NCI-H1930 (cell line): Measurements from ENCODE around the gene ZKSCAN4.

Source experiments
- DNase-seq, 2 experiments: peaks; one replicate each; lab custom pipeline; 2025; lab: John Stamatoyannopoulos, UW

The ZKSCAN4 gene

GRCh38 chr6:28252009-28252975 is at the start of gene ZKSCAN4:
Gene ZKSCAN4 (minus strand): TSS chr6:28252269. CDS start chr6:28251980, 289 bp downstream.
- DNase-seq, result peak; percentile 72 to 88

GRCh38 chr6:28296520-28297060 is 44.5 kb upstream of the ZKSCAN4 start:
- no peak for DNase-seq

DNA sequence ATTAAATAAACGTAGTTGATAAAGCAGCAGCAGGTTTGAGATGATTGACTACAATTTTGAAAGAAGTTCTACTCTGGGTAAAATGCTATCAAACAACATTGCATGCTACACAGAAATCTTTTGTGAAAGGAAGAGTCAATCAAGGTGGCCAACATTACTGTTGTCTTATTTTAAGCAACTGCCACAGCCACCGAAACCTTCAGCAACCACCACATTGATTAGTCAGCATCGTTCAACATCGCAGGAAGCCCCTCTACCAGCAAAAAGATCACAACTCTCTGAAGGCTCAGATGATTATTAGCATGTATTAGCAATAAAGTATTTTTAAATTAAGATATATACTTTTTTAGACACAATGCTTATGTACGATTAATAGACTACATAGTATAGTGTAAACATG is 43.3 kb upstream of the ZKSCAN4 start:
- no peak for DNase-seq

GRCh38 chr6:28291573-28291972 is 39.5 kb upstream of the ZKSCAN4 start:
- DNase-seq, result no peak

DNA sequence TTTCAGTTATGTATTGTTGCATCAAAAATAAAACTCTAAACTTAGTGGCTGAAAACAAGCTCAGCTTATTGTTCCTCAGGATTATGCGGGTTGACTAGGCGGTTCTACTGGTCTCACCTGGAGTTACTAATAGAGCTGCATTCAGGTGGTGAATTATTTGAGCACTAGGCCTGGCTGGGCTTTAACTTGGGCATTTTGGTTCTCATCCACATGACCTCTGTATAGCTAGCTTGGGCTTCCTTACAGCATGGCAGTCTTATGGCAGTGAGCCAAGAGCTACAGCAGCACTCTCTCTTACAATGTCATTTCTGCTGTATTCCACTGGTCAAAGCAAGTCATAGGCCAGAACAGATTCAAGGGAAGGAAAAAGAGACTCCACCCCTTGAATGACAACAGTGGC is 30.9 kb upstream of the ZKSCAN4 start:
- no peak for DNase-seq

- DNase-seq, result peak; percentile 76 to 84
Measured at GRCh38 chr6:28281288-28282064, 29.4 kb upstream of the ZKSCAN4 start, which contains the start of gene PGBD1. Gene PGBD1 (plus strand): TSS chr6:28281572. CDS start chr6:28283814, 2,242 bp downstream.

DNA sequence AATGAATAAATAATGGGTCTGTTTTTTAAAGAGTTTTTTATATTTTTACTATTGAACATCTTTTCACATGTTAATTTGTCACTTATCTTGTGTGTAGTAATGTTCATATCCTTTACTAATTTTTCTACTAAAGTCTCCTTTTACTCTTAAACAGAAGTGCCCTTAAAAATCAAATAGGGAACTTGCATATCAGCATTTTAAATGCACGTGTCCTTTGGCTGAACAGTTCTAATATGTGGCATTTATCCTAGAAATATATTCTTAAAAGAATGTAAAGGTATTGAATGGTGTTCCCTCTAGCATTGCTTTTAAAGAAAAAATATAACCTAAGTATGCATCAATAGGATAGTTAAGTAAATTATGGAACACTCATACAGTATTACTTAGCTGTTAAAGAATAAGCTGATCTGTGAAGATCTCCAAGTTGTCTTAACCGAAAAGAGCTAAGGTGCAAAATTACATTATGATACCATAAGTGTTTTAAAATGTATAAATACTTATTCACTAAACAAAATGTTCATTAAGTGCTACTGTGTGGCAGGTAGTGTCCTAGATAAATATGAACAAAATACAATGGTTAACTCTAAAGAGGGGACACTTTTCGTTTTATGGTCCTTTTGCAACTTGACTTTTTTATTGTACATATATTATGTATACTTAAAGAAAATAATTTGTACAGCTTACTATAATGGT is 28.7 kb upstream of the ZKSCAN4 start:
- DNase-seq, result no peak

DNA sequence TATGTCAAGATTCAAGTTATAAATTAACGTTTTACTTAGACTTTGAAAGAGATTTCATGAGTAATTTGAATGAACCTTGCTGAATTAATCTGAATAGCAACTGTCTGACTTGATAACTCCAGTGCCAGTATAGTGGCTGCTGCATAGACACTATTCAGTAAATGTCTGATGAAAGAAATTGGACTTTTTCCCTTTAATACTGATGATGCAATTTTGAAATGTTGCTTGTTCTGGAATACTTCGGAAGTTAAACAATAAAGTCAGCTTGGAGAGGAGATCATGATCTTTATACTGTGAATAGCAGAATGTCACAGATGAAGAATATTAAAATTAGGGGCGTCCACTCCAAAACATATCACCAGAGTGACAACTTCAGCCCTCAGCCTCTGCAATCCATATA is 25.7 kb upstream of the ZKSCAN4 start:
- DNase-seq, result no peak

GRCh38 chr6:28274888-28275287 is 22.8 kb upstream of the ZKSCAN4 start:
- no peak for DNase-seq

DNA sequence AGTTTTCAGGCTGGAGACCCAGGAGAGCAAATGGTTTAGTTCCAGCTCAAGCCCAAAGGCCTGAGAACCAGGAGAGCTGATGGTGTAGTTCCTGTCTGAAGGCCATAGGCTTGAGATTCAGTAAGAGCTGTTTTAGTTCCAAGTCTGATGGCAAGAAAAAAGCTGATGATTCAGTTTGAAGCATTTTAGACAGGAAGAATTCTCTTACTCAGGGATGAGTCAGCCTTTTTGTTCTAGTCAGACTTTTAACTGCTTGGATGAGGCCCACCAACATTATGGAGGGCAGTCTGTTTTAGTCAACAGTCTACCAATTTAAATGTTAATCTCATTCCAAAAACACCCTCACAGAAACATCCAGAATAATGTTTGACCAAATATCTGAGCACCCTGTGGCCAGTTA is 17.4 kb upstream of the ZKSCAN4 start:
- DNase-seq, result no peak

- DNase-seq, result no peak
Measured at GRCh38 chr6:28267695-28268059, 15.6 kb upstream of the ZKSCAN4 start.

DNA sequence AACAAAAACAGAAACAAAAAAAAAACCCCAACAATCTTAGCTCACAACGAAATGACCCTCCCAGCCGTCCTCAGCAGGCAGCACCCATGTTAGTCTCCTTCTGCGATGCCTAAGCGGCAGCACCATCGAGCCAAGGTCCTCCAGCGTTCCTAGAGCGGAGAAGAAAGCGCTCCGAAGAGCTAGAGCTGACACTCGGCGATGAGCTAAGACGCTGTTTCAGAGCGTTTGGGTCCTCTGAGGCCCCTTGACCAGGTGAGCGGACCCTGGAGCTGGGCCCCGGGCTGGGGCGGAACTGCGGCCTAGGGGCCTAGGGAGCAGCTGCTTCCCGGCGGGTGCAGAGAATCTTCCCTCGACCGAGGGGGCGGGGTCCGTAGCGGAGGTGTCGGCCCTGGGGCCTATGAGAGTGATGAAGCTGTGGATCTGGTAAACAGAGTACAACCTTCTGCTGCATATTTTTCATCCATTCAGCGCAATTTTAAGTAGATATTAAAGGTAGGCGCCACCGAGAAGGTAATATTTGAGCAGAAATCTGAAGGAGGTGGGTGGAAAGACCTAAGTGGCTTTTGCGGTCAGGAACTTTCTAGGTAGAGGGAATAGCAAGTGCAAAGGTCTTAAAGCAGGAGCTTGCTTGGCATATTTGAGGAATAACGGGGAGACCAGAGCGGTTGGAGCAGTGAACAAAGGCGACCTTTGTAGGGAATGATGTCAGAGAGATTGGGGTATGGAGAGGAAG is 15.1 kb upstream of the ZKSCAN4 start, which contains the start of gene ZSCAN26:
ZSCAN26 (plus strand) TSS at position 182 of the 733 bp plus-strand sequence. CDS start 4,777 bp downstream, outside the sequence.
- DNase-seq, result peak; percentile 71 to 91

DNA sequence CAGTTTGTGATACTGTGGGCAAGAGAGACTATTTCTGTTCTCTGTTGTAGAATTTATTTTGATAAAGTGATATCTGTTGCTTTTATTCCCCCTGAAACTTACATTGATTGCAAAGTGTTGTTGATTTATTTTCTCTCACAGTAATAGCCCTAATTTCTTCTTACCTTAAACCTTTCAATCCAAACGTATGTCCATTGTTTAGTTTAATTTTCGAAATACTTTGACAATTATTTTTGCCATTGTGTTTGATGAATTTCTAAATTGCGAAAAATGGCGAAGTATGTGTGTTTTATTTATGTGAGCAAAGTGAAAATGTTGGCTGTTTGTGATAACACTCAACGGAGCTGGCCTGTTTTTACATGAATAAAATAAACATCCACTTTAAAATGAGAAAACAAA is 14.5 kb upstream of the ZKSCAN4 start:
- no peak for DNase-seq

GRCh38 chr6:28264834-28265401 is 12.8 kb upstream of the ZKSCAN4 start:
- DNase-seq, result no peak

- DNase-seq, result no peak
Measured at GRCh38 chr6:28263922-28264321, 11.9 kb upstream of the ZKSCAN4 start.

DNA sequence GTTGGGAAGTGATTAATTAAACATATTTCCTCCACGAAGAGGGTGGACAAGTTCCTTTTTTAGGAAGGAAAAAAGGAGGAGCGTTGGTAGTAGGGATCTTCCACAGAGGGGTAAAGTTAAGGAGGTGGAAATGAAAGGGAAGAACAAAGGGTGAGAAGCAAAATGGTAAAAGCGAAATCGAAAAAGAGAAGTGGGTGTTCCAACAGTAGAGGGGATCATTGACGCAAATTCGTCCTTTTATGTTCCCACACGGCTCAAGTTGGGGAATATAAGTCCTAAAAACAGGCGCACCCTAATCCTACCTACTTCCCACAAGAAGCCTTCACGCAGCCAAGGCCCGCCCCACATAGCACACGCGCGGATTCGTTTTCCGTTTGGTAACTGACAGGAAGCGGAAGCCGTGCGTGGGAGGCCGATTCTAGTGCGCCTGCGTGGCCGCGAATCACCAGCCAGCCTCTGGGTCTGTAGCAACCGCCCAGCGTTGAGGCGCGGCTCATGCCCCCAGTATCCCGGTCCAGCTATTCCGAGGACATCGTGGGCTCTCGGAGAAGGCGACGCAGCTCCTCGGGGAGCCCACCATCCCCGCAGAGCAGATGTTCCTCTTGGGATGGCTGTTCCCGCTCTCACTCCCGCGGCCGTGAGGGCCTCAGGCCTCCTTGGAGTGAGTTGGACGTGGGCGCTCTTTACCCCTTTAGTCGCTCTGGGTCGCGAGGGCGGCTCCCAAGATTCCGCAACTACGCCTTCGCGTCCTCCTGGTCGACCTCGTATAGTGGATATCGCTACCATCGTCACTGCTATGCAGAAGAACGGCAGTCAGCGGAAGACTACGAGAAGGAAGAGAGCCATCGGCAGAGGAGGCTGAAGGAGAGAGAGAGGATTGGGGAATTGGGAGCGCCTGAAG is 7.1 kb upstream of the ZKSCAN4 start, which contains the start of gene NKAPL:
NKAPL (plus strand) TSS at position 421 of the 901 bp plus-strand sequence; CDS start at position 496, 75 bp downstream.
- DNase-seq, result no peak

DNA sequence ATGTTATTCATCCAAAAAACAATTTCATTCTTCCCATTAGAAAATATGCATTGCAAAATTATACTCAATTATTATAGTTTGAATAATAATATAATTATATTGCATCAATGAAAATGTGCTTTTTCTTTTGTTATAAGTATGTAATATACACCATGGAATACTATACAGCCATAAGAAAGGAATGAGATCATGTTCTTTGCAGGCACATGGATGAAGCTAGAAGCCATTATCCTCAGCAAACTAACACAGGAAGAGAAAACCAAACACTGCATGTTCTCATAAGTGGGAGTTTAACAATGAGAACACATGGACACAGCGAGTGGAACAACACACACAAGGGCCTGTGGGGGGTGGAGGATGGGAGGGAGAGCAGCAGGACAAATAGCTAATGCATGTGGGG is 5.0 kb upstream of the ZKSCAN4 start:
- DNase-seq, result no peak

GRCh38 chr6:28254121-28254519 is 2.1 kb upstream of the ZKSCAN4 start:
- DNase-seq, result no peak

GRCh38 chr6:28251661-28252008 is 434 bp downstream of the ZKSCAN4 start:
- no peak for DNase-seq

GRCh38 chr6:28250747-28251146 is 1.3 kb downstream of the ZKSCAN4 start:
- no peak for DNase-seq
